ENCODE data around the gene AXIN1.

DNA sequence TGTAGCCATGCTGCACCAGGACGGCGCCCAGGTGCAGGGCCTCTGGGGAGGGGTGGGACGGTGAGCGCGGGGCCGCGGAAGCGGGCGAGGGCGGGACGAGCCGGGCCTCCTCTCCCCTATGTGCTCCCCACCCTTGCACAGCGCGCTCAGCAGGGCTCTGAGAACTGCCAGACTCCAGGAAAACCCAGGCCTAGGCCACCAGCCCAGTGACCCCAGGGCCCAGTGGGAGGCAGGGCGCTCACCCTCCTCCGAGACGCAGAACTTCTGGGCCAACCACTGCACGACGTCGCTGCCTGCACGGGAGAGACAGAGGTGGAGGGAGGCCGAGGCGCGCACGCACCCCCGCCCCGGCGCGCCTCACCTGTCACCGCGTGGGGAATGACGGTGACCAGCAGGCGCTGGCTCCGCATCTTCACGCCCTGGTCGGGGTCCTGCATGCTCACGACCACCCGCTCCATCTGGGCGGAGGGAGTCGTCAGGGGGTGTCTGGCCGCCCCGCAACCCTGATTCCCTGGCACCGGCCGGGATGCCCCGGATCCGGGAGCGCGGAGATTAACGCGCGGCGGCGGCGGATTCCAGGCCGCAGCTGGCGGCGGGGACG, 77.4 kb downstream of the AXIN1 start:
- TF ChIP-seq POLR2A (IDR thresholded peaks at IDR 0.05): no peak
- TF ChIP-seq, protein P1, sequence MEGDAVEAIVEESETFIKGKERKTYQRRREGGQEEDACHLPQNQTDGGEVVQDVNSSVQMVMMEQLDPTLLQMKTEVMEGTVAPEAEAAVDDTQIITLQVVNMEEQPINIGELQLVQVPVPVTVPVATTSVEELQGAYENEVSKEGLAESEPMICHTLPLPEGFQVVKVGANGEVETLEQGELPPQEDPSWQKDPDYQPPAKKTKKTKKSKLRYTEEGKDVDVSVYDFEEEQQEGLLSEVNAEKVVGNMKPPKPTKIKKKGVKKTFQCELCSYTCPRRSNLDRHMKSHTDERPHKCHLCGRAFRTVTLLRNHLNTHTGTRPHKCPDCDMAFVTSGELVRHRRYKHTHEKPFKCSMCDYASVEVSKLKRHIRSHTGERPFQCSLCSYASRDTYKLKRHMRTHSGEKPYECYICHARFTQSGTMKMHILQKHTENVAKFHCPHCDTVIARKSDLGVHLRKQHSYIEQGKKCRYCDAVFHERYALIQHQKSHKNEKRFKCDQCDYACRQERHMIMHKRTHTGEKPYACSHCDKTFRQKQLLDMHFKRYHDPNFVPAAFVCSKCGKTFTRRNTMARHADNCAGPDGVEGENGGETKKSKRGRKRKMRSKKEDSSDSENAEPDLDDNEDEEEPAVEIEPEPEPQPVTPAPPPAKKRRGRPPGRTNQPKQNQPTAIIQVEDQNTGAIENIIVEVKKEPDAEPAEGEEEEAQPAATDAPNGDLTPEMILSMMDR (IDR thresholded peaks at IDR 0.05): no peak
